Ramos (cell line): ENCODE results near the gene KRTAP12-4.
"Not testable (repeated sequence)": the region's sequence is repeated elsewhere in the genome, so short reads cannot be mapped to it uniquely, and the experiment has no call there.

Experiments used
- in situ Hi-C: fragments of 300-500 bp; cut with MboI; formaldehyde crosslinking; loops from one replicate; pipeline ENCODE4 v1.14.3; 2022; ENCODE audit warnings: low sequenced_read_pairs; ENCODE audit not compliant: unreplicated experiment

The KRTAP12-4 gene

DNA sequence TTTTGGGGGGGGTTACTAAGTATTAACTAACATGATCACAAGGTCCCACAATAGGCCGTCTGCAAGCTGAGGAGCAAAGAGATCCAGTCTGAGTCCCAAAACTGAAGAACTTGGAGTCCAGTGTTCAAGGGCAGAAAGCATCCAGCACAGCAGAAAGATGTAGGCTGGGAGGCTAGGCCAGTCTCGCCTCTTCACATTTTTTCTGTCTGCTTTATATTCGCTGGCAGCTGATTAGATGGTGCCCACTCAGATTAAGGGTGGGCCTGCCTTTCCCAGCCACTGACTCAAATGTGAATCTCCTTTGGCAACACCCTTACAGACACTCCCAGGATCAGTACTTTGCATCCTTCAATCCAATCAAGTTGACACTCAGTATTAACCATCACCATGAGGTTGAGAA lies 35.3 kb upstream of the KRTAP12-4 start:
- in situ Hi-C loops = not testable (repeated sequence)

DNA sequence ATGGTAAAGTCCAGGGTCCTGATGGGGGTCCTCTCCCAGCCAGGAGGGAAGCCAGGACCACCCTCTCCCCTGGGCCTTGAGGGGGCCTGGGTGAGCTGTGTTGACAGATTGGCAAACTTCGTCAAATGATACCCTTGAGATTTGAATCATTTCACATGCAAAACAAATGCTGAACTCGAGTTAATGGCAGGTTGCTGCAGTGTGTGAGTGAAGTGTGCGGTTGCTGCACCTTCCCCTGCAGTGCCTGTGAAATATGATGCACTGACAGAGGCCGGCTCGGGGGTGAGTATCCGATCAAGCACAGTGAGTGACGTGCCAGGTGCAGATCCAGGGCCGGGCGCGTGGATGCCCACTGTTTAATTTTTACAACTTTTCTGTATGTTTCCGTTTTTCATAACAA lies 33.2 kb upstream of the KRTAP12-4 start:
- in situ Hi-C loops = no loop called here

DNA sequence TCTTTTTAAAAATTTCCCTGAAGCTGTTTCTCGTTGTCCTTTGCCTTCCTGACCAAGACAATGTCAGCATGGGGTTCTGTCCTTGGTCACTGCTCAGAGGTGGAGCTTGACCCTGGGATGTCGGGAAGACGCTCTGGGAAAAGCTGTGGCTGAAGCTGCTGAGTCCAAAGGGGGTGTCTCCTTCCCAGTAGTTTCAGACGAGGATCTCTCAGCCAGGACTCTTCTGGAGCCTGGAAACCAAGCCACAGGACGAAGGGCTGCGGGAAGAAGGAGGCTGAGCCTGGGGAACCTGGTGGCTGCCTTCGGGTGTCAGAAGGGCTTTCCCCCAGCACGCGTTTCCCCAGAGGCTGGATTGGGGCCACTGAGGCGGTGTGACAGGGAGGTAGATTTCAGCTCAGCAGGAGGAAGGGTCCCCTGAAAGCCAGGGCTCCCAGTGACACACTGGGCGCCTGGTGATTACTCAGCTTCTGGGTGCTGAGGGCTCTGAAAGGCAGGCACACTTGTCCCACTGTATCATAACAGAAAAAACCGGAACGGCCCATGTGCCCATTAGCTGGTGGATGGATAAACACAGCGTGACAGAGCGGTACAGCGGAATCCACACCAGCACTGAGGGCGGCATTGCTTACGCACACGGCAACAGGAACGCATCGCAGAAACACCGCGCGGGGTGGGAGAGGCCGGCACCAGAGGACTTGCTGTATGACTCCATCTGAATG lies 32.5 kb upstream of the KRTAP12-4 start:
- in situ Hi-C loops = no loop called here

DNA sequence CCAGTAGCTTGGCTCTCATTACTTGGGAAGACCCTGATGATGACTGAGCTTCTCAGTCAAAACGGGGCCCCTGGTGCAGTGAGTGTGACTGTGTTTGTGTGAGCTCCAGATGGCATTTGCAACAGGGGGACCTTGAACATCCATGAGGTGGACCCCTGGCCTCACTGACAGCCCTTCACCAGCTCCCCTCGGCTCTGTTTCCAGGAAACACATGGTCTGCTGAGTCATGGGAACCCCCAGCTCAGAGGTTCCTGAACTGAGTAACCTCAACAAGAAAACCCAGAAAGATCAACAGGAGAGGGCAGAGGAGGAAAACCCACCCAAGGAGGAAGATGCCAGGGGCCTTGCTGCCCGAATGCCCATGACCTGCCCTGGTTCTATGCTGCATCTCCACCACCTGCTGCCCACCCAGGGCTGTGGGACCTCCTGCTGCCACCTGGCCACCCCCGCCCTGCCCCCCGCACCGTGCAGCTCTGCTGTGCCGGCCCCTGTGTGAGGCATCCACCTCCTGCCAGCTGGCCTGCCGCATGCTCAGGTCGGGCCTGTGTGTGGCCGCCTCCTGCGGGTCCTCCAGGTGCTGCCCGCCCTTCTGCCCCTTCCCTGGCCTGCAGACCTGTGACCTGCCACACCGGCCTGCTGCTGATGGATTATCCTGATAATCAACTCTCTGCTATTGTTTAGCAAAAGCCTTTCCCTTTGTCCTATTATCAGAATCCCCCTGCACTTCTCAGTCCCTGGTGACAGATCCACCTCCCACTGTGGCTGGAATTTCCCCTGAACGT lies 31.7 kb upstream of the KRTAP12-4 start:
- in situ Hi-C loops = no loop called here

DNA sequence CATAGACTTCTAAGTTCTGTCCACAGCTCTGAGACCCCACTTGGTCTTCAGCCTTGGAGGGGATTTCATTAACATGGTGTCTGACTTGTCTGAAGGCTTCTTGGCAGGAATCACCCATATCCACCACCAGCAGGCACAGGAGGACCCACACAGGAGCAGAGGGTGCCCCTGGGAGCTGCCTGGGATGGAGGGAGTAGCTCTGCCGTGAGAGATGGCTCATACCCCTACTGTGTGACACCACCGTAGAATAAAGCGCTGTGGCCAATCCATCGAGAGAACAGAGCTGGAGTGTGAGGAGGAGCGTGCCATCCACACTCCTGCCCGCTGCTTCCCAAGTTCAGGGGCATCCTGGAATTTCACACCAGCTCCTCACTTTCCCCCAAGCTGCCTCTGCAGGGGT lies 30.6 kb upstream of the KRTAP12-4 start:
- in situ Hi-C loops = not testable (repeated sequence)

DNA sequence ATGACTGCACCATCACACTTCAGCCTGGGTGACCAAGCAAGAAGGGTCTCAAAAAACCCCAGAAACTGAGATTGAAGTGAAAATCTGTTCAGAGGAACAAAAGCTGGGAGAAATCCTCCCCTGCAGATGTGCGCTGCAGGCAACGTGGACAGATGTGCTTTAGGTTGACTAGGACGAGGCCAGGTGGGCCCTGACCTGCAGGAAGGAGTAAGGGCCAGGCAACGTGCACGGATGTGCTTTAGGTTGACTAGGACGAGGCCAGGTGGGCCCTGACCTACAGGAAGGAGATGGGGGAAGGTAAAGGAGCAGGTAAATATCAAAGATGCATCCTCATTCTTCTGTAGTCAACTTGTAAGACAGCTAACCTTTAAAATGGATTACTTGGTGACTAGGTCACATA lies 30.0 kb upstream of the KRTAP12-4 start:
- in situ Hi-C loops = no loop called here

DNA sequence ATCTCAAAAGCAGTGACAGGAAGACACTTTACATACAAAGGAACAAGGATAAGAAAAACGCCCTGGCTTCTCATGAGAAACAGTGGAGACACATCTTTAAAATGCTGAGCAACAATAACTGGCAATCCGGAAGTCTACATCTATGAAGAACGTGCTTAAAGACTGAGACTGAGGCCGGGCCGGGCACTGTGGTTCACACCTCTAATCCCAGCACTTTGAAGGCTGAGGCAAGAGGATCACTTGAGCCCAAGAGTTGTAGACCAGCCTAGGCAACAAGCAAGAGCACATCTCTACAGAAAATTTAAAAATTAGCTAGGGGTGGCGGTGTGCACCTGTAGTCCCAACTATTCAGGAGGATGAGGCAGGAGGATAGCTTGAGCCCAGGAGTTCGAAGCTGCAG lies 29.6 kb upstream of the KRTAP12-4 start:
- in situ Hi-C loops = no loop called here

DNA sequence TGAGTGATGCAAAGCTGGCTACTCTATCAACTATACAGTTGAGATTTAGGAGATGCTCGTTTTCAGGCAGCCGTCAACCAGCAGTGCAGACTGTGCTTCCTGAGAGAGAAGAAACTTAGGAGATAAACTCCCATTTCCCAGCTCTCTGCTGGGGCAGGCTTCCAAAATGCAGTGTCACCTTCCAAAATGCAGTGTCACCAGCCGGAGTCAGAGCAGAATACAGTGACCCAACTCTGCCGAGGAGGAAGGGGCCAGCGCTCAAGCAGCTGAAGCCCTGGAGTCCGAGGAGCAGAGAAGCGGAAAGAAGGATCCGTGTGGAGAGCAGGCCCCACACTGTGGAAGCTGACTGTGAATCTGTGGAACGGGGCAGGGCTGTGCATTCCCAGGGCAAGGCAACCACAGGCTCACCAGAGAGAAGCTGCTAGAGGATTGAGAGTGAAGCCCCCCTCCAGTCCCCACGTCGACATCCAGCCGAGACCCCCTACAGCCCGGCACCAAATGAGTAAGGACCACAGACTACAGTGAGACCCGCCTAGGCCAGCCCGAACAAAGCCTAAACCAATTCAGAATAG lies 28.2 kb upstream of the KRTAP12-4 start:
- in situ Hi-C loops = no loop called here

DNA sequence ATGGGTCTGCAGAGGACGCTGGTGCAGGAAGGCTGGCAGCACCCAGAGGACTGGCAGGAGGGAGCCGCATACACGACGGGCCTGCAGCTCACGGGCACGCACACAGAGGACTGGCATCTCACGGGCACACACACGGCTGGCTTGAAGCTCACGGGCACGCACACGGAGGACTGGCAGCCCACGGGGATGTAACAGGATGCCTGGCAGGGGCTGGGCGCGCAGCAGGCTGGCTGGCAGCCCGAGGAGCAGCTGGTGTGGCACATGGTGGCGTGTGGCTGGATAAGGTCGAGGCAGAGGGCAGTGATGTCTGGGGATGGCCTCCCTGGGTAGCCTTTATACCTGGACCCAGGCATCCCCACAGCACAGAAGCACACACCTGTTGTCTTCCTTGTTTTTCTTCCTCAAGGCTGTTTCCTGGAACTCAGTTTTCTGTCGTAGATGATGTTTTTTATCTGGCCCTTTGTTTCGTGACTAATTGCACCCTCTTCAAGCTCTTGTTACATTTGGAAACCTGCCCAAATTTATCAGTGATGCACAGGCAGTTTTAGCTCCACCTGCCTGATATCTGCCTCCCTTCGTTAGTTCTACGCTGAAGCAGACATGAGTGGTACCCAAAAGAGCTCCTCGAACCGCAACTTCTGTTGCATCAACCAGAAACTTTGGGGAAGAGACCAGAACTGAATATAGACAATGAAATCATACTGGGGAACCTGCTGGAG lies 27.6 kb upstream of the KRTAP12-4 start, which contains the start of gene KRTAP12-1:
Gene KRTAP12-1 (minus strand): TSS at position 303 of the 719 bp plus-strand sequence. CDS start 40 bp downstream, at position 263.
- in situ Hi-C loops = no loop called here

DNA sequence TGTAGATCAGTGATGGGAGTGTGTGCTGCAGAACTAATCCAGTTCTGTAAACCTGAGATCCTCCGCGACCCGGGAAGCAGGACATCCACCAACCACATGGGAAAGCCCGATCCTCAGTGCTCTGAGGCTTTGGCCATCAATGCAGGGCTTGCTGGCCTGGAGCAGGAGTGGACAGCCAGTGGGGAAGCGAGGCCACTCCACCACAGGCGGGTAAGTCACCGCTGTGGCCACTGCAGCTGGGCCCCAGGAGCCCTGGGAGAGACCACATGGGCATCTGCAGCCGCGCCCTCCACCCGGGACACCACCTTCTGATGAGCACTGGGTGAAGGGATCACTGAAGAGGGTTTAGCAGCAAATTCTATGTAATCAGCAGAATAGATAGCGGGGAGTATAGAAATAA lies 26.7 kb upstream of the KRTAP12-4 start:
- in situ Hi-C loops = no loop called here

DNA sequence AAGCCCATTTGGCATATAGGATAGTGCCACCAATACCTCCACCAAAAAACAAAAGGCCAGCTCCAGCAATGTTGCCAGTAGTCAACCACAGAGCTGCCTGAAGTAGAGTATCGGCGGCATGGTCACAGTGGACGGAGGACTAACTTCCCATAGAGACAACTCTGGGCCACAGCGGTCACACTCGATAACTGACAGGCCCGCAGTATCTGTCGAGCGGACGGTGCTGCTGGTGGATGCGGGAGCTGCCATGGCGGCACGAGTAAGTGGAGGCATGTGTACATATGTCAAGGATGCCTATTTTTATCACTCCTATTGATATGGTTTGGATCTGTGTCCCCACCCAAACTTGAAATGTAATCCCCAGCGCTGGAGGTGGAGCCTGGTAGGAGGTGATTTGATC lies 23.4 kb upstream of the KRTAP12-4 start:
- in situ Hi-C loops = no loop called here

DNA sequence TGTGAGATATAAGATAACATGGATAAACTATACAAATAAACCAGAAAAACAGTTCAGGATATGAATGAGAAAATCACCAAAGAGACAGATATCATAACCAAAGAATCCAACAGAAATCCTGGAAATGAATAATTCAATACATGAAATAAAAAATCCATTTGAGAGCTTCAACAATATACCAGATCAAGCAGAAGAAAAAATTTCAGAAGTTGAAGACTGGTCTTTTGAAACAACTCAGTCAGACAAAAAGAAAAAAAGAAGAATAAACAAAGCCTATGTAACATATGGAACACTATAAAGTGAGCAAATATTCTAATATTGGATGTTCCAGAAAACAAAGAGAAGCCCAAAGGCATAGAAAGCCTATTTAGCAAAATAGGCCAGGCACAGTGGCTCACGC lies 17.5 kb upstream of the KRTAP12-4 start:
- in situ Hi-C loops = no loop called here

DNA sequence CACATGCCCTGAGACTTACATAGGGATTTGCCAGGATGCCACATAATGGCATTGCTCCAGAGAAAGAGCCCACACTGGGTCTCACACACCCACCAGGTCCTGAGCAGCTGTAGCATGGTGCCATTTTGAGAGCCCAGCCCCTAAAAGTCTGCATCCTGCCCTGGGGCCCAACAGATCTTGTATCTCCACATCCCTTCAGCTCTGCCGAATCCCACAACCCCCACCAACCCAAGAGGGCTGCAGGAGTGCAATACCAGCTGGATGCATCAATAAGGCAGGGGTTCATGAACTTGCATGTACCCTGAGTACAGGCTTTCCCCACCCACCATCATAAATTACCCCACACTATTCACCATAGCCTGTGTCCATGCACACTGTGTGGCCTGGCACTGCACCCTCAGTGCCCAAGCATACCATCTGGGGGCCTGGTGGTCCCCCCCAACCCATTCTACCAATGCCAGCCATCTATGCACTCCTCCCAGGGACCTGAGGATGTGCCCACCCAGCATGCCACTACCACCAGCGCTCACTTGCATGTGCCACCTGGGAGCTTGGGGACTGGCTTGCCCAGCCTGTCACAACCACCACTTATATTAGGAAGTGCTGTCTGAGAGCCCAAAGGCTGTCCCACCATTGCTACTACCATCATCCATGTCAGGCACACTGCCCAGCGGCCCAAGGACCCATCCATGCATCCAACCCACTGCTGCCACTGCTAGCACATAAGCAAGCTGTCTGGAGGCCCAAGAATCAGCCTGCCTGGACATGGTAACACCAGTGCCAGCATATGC lies 16.4 kb upstream of the KRTAP12-4 start:
- in situ Hi-C loops = no loop called here

DNA sequence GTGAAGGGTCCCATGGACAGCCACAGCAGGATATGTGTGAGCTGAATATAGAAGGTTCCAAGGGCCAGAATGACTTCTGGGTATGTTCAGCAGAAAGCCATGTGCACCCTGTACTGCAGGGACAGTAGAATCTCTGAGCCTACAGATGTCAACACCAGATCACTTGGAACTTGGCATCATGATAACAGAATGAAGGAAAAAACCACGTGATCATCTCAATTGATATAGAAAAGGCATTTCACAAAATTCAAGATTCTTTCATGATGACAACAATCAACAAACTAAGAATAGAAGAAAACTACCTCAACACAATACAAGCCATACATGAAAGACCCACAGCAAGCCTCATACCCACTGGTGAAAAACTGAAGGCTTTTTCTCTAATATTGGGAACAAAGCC lies 13.2 kb upstream of the KRTAP12-4 start:
- in situ Hi-C loops = no loop called here

DNA sequence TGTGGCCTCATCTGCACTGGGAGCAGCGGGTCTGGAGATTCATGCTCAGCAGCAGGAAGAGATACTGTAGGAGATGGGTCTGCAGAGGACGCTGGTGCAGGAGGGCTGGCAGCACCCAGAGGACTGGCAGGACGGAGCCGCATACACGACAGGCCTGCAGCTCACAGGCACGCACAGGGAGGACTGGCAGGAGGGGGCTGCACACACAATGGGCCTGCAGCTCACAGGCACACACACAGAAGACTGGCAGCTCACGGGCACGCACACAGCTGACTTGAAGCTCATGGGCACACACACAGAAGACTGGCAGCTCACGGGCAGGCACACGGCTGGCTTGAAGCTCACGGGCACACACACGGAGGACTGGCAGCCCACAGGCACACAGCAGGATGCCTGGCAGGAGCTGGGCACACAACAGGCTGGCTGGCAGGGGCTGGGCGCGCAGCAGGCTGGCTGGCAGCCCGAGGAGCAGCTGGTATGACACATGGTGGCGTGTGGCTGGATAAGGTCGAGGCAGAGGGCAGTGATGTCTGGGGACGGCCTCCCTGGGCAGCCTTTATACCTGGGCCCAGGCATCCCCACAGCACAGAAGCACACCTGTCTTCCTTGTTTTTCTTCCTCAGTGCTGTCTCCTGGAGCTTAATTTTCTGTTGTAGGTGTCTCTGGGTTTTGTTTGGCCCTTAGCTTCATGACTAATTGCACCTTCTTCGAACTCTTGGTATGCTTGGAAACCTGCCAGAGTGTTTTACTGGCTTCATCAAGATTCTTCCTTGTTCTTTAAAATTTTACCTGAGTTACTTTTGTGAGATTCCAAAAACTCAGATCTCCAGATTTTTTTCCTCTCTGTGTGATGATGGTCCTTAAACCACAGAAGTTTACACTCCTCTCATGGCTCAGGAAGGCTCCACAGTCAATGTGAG lies 12.2 kb upstream of the KRTAP12-4 start, which contains the start of gene KRTAP12-2:
Gene KRTAP12-2 (minus strand): TSS at position 527 of the 920 bp plus-strand sequence. CDS start 41 bp downstream, at position 486.
- in situ Hi-C loops = no loop called here

DNA sequence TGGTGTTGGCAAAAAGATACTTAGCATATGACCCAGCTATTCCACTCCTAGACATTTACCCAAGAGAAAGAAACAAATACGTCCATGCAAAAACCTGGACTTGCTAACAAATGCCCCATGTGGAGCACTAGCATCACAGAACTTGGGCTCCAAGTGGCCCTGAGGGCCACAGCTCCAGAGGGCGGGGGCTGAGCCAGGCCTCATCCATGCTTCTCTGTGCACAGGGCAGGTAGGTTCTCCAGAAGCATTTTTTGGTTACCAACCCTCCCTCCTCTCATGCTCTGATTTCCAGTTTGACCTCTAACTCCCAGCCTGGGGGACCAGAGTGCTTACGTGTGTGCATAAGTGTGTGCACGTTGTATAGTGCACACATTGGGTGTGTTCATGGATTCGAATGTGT lies 10.2 kb upstream of the KRTAP12-4 start:
- in situ Hi-C loops = no loop called here

DNA sequence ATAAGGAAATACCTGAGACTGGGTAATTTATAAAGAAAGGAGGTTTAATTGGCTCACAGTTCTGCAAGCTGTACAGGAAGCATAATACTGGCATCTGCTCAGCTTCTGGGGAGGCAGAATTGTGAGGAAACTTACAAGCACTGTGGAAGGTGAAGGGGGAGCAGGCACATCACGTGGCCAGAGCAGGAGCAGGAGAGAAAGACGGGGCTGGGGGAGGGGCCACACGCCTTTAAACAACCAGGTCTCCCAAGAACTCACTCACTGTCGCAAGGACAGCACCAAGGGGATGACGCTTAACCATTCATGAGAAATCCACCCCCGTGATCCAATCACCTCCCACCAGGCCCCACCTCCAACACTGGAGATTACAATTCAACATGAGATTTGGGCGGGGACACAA lies 7.1 kb upstream of the KRTAP12-4 start:
- in situ Hi-C loops = not testable (repeated sequence)

DNA sequence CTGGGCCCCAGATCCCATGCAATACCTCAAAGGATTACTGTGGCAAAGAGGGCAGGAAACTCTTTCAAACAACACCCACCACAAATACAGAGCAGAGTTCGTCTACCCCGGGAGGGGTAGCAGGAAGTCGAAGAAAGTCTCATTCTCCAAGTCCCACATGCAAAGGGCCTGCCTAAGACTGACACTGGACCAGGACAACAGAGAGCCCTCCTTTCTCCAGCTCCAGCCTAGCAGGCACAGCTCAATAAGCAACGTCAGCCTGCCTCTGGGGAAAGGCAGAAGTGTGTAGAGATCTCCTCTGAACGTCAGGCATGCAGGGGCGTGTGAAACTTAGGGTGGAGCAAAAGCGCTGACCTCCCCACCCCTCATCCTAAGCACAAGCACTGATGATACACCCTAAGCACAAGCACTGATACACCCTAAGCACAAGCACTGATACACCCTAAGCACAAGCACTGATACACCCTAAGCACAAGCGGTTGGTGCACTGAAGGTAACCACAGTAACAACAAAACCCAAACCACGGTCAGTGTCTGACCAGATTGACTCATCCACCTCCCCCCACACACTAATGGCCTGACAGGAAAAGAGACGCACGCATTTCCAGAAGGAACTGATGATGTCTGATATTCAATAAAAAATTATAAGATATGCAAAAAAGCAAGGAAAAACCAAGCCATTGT lies 4.6 kb upstream of the KRTAP12-4 start:
- in situ Hi-C loops = no loop called here
